ENCODE results near the gene MAD1L1.

Gene MAD1L1

GRCh38 chr7:1893451-1893850 is 339.3 kb downstream of the MAD1L1 start:
- ATAC-seq, result no peak
- TF ChIP-seq TCF4 (CRISPR knock-in tag; IDR thresholded peaks at IDR 0.05; ENCODE audit: borderline replicate concordance), result no peak
- no peak for TF ChIP-seq SNAI2 (CRISPR knock-in tag; IDR thresholded peaks at IDR 0.05)
- no peak for TF ChIP-seq CSDC2 (CRISPR knock-in tag; IDR thresholded peaks at IDR 0.05)
- no peak for TF ChIP-seq ESRRG (CRISPR knock-in tag; IDR thresholded peaks at IDR 0.05)
- no peak for TF ChIP-seq ZFP30 (CRISPR knock-in tag; IDR thresholded peaks at IDR 0.05)
- no peak for TF ChIP-seq ZC3H10 (CRISPR knock-in tag; IDR thresholded peaks at IDR 0.05)
- TF ChIP-seq ZNF565 (CRISPR knock-in tag; conservative IDR thresholded peaks at IDR 0.05; ENCODE audit: low read depth), result no peak
- no peak for TF ChIP-seq RARB (CRISPR knock-in tag; IDR thresholded peaks at IDR 0.05)
- TF ChIP-seq PATZ1 (CRISPR knock-in tag; IDR thresholded peaks at IDR 0.05; ENCODE audit: borderline replicate concordance), result no peak

GRCh38 chr7:1893036-1893435 is 339.7 kb downstream of the MAD1L1 start:
- TF ChIP-seq POU6F1 (CRISPR knock-in tag; IDR thresholded peaks at IDR 0.05; ENCODE audit: borderline replicate concordance, low read depth) (no peak), BACH2 (CRISPR knock-in tag; IDR thresholded peaks at IDR 0.05; ENCODE audit: borderline replicate concordance) (no peak), ZFP3 (CRISPR knock-in tag; IDR thresholded peaks at IDR 0.05) (no peak), PPARA (CRISPR knock-in tag; IDR thresholded peaks at IDR 0.05; ENCODE audit: borderline replicate concordance) (no peak), ZFP30 (CRISPR knock-in tag; IDR thresholded peaks at IDR 0.05) (no peak), TCF4 (CRISPR knock-in tag; IDR thresholded peaks at IDR 0.05; ENCODE audit: borderline replicate concordance) (no peak), PATZ1 (CRISPR knock-in tag; IDR thresholded peaks at IDR 0.05; ENCODE audit: borderline replicate concordance) (no peak), RARB (CRISPR knock-in tag; IDR thresholded peaks at IDR 0.05) (no peak), ZC3H10 (CRISPR knock-in tag; IDR thresholded peaks at IDR 0.05) (no peak), OSR1 (CRISPR knock-in tag; IDR thresholded peaks at IDR 0.05) (no peak), CSDC2 (CRISPR knock-in tag; IDR thresholded peaks at IDR 0.05) (no peak), SNAI2 (CRISPR knock-in tag; IDR thresholded peaks at IDR 0.05) (no peak), CSRNP3 (CRISPR knock-in tag; IDR thresholded peaks at IDR 0.05) (no peak), CREB5 (CRISPR knock-in tag; IDR thresholded peaks at IDR 0.05; ENCODE audit: low read depth) (no peak), ZNF565 (CRISPR knock-in tag; conservative IDR thresholded peaks at IDR 0.05; ENCODE audit: low read depth) (no peak), ISL1 (CRISPR knock-in tag; IDR thresholded peaks at IDR 0.05) (no peak)
- ATAC-seq, result no peak

- no peak for TF ChIP-seq GLIS3 (CRISPR knock-in tag; IDR thresholded peaks at IDR 0.05)
- TF ChIP-seq ZNF8 (CRISPR knock-in tag; IDR thresholded peaks at IDR 0.05), result no peak
- TF ChIP-seq CSRNP3 (CRISPR knock-in tag; IDR thresholded peaks at IDR 0.05), result no peak
- TF ChIP-seq ZFP3 (CRISPR knock-in tag; IDR thresholded peaks at IDR 0.05), result no peak
- no peak for ATAC-seq
Observed at GRCh38 chr7:1892011-1892965, 340.5 kb downstream of the MAD1L1 start.

Measured in SK-N-SH treated with all-trans-retinoic acid at 6 μM for 48 hours (cell line).